Tibial nerve (tissue), 3 donors: ENCODE measurements around the gene GPRIN3.

Experiments used
- CTCF ChIP-seq, 5 experiments: fragments of 200-600 bp in 3 of 5; fragments of 450-650 bp in 2 of 5; sonication (generic) in 3 of 5; IDR thresholded peaks; one replicate each; pipeline ENCODE4 v1.5.1; 2016 to 2019; ENCODE audit warnings: antibody characterized with exemption in 5 of 5, mild to moderate bottlenecking in 3 of 5, moderate library complexity in 2 of 5
- POLR2A ChIP-seq, 2 donors: fragments of 450-650 bp; IDR thresholded peaks; one replicate each; pipeline ENCODE4 v1.6.1; 2017; ENCODE audit warnings: antibody characterized with exemption in 2 of 2, mild to moderate bottlenecking in 2 of 2, moderate library complexity in 2 of 2

GRCh38 chr4:89283226-89284009, 24.2 kb downstream of the GPRIN3 start:
- TF ChIP-seq CTCF (IDR thresholded peaks at IDR 0.05) (no peak), POLR2A (IDR thresholded peaks at IDR 0.05) (no peak)
